GM12891 (cell line): ENCODE data around the gene SLC12A9.

ENCODE experiments used
- DNase-seq: peaks from one replicate; pipeline ENCODE4 v3.0.0; 2011; ENCODE audit warnings: low spot score; ENCODE audit not compliant: insufficient read length
- FAIRE-seq: peaks from 2 replicates; lab custom pipeline; 2011; peaks lifted over from hg19 to GRCh38; lab: Jason Lieb, UNC
- PAX5 ChIP-seq: IDR thresholded peaks from 2 replicates; pipeline ENCODE4 v1.6.1; 2011; ENCODE audit warnings: low read length, moderate library complexity, mild to moderate bottlenecking; ENCODE audit not compliant: insufficient read depth, severe bottlenecking
- POLR2A ChIP-seq: IDR thresholded peaks from 2 replicates; pipeline ENCODE4 v1.6.1; 2011; ENCODE audit warnings: low read depth, low read length, control low read depth
- POLR2AphosphoS5 ChIP-seq: IDR thresholded peaks from 2 replicates; pipeline ENCODE4 v1.6.1; 2011; ENCODE audit warnings: low read depth, low read length, control low read depth
- POU2F2 ChIP-seq: IDR thresholded peaks from 2 replicates; pipeline ENCODE4 v1.6.1; 2011; ENCODE audit warnings: low read depth, mild to moderate bottlenecking, control low read depth, low read length, moderate library complexity
- SPI1 ChIP-seq: IDR thresholded peaks from 2 replicates; pipeline ENCODE4 v1.6.1; 2011; ENCODE audit warnings: low read depth, low read length, control low read depth
- TAF1 ChIP-seq: IDR thresholded peaks from 2 replicates; pipeline ENCODE4 v1.6.1; 2011; ENCODE audit warnings: low read depth, low read length, control low read depth

Gene SLC12A9

DNA sequence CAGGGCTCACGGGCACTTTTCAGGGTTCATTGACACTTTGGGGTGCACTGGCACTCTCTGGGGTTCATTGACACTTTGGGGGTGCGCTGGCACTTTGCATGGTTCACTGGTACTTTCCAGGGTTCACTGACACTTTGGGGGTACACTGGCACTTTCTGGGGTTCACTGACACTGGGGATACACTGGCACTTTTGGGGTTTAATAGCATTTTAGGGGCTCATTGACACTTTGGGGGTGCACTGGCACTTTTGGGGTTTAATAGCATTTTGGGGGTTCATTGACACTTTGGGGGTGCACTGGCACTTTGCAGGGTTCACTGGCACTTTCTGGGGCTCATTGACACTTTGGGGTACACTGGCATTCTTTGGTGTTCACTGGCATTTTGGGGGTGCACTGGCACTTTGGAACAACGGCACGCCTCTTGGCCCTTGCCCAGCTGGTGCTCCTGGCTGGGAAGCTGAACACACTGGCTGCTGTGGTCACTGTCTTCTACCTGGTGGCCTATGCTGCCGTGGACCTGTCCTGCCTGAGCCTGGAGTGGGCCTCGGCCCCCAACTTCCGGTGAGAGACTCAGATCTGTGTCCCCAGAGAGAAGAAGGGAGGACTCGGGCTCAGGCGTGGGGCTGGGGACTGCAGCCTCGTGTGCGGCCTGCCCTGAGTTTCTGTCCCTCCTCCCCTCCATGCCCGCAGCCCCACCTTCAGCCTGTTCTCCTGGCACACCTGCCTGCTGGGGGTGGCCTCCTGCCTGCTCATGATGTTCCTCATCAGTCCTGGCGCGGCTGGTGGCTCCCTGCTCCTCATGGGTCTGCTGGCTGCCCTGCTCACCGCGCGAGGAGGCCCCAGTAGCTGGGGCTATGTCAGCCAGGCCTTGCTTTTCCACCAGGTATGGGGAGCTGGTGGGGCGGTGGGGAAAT, 8.4 kb downstream of the SLC12A9 start:
- TF ChIP-seq TAF1 = no peak
- no peak for TF ChIP-seq SPI1
- no peak for TF ChIP-seq POU2F2
- no peak for TF ChIP-seq PAX5
- TF ChIP-seq POLR2A = no peak
- TF ChIP-seq POLR2AphosphoS5 = no peak
- FAIRE-seq (no peak), DNase-seq (no peak)

DNA sequence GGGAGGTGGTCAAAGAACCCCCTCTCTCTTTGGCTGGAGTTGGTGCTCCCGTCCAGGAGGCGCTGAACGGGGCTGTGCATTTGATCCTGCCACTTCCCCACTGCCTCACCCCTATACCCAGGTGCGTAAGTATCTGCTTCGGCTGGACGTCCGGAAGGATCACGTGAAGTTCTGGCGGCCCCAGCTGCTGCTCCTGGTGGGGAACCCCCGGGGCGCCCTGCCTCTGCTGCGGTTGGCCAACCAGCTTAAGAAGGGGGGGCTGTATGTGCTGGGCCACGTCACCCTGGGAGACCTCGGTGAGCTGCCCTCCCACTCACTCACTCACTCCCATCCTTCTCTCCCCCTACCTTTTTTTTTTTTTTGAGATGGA, 9.1 kb downstream of the SLC12A9 start:
- no peak for DNase-seq
- TF ChIP-seq TAF1 = no peak
- no peak for TF ChIP-seq POU2F2
- TF ChIP-seq PAX5 = no peak
- no peak for TF ChIP-seq SPI1
- TF ChIP-seq POLR2AphosphoS5 = no peak
- no peak for TF ChIP-seq POLR2A
- no peak for FAIRE-seq

DNA sequence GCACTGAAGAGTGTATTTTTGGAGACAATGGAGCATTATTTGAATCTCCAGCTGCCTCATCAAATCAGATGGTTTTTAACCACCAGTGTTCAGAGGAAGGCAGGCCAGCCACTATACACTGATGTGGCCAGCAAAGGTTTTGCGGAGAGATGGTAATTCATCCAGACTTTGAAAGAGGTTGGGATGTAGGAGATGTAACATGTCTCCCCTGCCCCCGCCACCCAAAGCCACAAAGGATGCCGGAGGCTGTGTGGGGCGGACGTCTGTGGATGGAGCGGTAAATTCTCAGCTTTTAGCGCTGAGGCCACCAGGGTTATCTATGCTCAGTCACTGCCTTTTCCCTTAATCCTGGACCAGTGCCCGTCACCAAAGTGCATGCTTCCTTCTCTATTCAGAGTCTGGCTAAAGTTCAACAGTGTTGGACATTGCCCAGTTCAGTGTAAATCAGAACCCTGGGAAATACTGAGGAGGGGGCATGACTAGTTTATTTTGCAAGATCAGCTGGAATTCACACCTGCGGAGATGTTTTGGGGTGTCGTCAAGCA, 11.0 kb downstream of the SLC12A9 start:
- no peak for TF ChIP-seq POLR2A
- no peak for TF ChIP-seq PAX5
- TF ChIP-seq POLR2AphosphoS5 = no peak
- TF ChIP-seq TAF1 = no peak
- TF ChIP-seq POU2F2 = no peak
- TF ChIP-seq SPI1 = no peak
- FAIRE-seq = no peak
- no peak for DNase-seq

DNA sequence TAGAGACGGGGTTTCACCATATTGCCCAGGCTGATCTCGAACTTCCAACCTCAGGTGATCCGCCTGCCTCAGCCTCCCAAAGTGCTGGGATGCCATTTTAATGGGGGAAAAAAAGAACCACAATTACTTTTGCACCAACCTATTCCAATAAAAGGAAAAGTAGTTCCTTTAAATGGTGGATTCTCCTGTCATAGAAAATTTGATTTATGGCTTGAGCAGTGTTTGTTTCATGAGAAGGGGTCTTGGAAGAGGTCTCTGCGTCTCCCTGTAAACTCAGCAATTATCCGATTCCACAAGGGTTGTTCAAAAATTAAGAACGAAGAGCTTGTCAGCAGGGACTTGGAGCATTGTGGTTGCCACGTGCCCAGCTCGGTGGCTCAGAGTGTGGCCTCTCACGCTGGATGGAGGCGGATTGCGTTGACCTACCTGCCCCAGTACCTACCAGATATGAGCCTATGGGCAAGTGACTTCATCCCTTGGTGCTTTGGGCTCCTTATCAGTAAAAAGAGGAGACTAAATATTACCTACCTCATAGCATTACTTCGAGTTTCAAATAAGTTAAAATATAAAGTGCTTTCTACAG, 11.8 kb downstream of the SLC12A9 start:
- FAIRE-seq (no peak), DNase-seq (no peak)
- no peak for TF ChIP-seq SPI1
- no peak for TF ChIP-seq PAX5
- TF ChIP-seq POLR2AphosphoS5 = no peak
- no peak for TF ChIP-seq TAF1
- TF ChIP-seq POLR2A = no peak
- TF ChIP-seq POU2F2 = no peak

DNA sequence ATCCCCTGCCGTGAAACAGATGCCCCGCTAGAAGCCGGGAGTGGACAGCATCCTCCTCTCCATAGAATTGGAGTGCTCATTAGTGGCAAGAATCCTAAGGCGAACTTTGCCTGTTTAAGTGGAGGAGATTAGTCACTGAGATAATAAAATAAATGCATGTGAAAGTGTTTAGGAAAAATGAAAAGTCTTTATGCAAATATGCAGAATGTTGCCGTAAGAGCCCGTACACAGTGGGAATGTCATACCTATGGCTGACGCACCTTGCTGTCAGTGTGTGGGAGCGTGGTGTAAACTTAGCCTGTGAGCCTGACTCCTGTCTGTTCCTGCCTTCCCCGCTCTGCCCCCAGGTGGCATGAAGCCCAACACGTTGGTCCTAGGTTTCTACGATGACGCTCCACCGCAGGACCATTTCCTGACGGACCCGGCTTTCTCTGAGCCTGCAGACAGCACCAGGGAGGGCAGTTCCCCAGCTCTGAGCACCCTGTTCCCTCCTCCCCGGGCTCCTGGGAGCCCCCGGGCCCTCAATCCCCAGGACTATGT, 12.9 kb downstream of the SLC12A9 start:
- FAIRE-seq (peak; percentile 58), DNase-seq (no peak)
- no peak for TF ChIP-seq SPI1
- TF ChIP-seq TAF1 = no peak
- no peak for TF ChIP-seq POLR2AphosphoS5
- TF ChIP-seq POLR2A = no peak
- TF ChIP-seq PAX5 = no peak
- TF ChIP-seq POU2F2 = no peak

DNA sequence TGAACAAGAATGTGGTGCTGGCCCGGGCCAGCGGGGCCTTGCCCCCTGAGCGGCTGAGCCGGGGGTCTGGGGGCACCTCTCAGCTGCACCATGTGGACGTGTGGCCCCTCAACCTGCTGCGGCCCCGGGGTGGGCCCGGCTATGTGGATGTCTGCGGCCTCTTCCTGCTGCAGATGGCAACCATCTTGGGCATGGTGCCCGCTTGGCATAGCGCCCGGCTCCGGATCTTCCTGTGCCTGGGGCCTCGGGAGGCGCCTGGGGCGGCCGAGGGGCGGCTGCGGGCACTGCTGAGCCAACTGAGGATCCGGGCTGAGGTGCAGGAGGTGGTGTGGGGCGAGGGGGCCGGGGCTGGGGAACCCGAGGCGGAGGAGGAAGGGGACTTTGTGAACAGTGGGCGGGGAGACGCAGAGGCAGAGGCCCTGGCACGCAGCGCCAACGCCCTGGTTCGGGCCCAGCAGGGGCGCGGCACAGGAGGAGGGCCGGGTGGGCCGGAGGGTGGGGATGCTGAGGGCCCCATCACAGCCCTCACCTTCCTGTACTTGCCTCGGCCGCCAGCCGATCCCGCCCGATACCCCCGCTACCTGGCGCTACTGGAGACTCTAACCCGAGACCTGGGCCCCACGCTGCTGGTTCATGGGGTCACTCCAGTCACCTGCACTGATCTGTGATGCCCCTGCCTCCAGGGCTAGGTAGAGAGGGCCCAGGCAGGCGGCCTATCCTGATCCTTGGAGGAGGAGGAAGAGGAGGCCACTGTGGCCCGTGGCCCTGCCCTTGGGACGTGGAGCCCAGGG, 13.6 kb downstream of the SLC12A9 start:
- DNase-seq (no peak), FAIRE-seq (no peak)
- TF ChIP-seq POLR2AphosphoS5 (no peak), SPI1 (no peak), POU2F2 (no peak), PAX5 (no peak), TAF1 (no peak), POLR2A (no peak)

DNA sequence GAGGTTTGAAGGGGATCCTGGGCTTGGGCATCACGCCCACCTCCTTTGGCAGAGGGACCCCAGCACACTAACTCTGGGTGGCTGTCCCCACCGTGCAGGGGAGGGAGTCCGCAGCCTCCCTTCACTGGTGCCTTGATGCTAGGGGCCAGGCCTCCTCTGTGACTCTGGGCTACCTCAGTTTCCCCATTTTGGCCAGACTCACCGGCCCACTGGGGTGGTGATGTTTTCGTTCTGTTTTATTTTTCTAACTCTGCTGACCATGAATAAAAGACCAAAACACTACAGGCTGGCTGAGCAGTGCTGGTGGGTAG, 14.2 kb downstream of the SLC12A9 start:
- TF ChIP-seq SPI1 (no peak), POLR2A (no peak), POLR2AphosphoS5 (no peak), TAF1 (no peak), POU2F2 (no peak), PAX5 (no peak)
- FAIRE-seq = no peak
- no peak for DNase-seq

DNA sequence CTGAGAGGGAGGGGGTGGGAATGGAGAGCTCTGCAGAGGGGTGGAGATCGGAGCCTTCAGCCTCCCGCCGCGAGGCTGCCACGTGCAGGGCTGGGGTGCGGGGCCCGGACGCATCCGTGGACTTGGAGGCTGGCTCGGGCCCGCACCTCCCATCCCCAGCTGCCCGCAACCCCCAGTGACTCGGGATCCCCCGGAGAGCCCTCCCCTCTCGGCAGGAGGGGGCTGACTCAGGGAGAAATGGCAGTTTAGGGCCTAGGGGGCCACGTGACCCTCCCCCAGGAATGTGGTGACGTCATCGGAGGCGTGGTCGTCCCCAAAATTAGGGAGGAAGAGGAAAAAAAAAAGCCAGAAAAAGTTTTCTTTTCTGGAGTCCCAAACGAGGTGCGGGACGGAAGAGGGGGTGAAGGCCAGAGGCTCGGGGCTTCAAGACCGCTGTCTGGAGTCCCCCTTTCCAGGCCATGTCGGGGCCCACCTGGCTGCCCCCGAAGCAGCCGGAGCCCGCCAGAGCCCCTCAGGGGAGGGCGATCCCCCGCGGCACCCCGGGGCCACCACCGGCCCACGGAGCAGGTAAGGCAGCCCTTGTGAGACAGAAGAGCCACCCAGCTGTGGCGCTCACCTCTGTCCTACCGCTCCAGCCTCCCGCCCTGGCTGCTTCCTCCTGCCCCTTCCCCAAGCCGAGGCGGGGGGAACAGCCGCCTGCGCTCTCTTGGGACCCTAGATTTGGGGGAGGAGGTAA, 14.7 kb downstream of the SLC12A9 start, which contains the start of gene TRIP6:
TRIP6 (plus strand) TSS at position 348 of the 736 bp plus-strand sequence; CDS start at position 459, 111 bp downstream.
- FAIRE-seq (peak; percentile 87), DNase-seq (peak; percentile 82)
- TF ChIP-seq TAF1 (no peak), SPI1 (no peak), POU2F2 (0 out of 2 replicates have a peak, but pooled peaks have one; percentile 23), POLR2AphosphoS5 (no peak; the same call in 1 of the 2 replicates)
